ENCODE data around the gene F2R. TPM values are rescaled to one million over a fixed set of nuclear protein-coding genes. Genes with fewer than 3 reads are reported as not detected.

Gene F2R
- total RNA-seq, 1 donor, result 184 TPM

DNA sequence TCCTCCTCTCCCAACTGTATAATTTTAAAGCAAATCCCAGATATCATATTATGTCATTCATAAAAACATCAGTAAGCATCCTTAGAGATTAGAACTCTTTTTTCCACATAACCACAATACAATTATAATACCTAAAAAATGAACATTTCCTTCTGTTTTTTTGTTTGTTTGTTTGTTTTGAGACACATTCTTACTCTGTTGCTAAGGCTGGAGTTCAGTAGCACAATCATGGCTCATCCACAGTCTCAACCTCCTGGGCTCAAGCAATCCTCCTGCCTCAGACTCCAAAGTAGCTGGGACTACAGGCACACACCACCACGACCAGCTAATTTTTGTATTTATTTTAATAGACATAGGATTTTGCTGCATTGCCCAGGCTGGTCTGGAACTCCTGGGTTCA lies 8.0 kb downstream of the F2R start:
- TF ChIP-seq, protein P1, sequence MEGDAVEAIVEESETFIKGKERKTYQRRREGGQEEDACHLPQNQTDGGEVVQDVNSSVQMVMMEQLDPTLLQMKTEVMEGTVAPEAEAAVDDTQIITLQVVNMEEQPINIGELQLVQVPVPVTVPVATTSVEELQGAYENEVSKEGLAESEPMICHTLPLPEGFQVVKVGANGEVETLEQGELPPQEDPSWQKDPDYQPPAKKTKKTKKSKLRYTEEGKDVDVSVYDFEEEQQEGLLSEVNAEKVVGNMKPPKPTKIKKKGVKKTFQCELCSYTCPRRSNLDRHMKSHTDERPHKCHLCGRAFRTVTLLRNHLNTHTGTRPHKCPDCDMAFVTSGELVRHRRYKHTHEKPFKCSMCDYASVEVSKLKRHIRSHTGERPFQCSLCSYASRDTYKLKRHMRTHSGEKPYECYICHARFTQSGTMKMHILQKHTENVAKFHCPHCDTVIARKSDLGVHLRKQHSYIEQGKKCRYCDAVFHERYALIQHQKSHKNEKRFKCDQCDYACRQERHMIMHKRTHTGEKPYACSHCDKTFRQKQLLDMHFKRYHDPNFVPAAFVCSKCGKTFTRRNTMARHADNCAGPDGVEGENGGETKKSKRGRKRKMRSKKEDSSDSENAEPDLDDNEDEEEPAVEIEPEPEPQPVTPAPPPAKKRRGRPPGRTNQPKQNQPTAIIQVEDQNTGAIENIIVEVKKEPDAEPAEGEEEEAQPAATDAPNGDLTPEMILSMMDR (IDR thresholded peaks at IDR 0.05; ENCODE audit: insufficient read depth, low read length), result no peak
- H3K4me3 ChIP-seq (ENCODE audit: low read depth, low read length), result no peak overlapping the region
- DNase-seq (ENCODE audit: low read depth), result no peak

DNA sequence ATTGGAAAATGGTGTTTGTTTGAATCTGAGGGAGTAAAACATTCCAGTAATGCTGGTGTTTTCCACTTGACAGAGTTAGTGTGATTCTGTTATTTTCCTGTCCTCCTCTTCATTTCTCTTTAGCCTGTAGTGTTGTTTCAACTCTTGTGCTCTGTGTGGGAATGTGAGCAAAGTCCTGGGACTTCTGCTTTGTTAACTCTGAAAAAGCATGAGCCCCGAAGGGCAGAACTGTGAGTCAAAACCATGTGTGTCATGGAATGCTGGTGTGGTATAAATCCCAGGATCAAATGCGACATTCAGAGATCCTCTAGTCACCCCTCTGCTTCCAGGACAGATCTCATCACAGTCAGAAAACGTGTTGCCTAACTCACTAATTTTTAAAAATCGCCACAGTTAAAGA lies 8.9 kb downstream of the F2R start:
- peak; percentile 29 for DNase-seq (ENCODE audit: low read depth)
- TF ChIP-seq, protein P1 (IDR thresholded peaks at IDR 0.05; ENCODE audit: insufficient read depth, low read length), result no peak
- no peak overlapping the region for H3K4me3 ChIP-seq (ENCODE audit: low read depth, low read length)

DNA sequence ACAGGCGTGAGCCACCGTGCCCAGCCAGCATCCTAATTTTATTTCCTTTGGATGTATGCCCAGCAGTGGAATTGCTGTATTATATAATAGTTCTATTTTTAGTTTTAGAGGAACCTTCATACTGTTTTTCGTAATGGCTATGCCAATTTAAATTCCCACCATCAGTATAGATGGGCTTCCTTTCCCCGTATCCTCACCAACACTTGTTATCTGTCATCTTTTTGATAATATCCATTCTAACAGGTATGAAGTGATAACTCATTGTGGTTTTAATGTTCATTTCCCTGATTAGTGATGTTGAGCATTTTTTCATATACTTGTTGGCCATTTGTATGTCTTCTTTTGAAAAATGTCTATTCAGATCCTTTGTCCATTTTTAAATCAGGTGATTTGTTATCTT lies 13.0 kb downstream of the F2R start:
- TF ChIP-seq, protein P1 (IDR thresholded peaks at IDR 0.05; ENCODE audit: insufficient read depth, low read length), result no peak
- no peak for DNase-seq (ENCODE audit: low read depth)
- no peak overlapping the region for H3K4me3 ChIP-seq (ENCODE audit: low read depth, low read length)

DNA sequence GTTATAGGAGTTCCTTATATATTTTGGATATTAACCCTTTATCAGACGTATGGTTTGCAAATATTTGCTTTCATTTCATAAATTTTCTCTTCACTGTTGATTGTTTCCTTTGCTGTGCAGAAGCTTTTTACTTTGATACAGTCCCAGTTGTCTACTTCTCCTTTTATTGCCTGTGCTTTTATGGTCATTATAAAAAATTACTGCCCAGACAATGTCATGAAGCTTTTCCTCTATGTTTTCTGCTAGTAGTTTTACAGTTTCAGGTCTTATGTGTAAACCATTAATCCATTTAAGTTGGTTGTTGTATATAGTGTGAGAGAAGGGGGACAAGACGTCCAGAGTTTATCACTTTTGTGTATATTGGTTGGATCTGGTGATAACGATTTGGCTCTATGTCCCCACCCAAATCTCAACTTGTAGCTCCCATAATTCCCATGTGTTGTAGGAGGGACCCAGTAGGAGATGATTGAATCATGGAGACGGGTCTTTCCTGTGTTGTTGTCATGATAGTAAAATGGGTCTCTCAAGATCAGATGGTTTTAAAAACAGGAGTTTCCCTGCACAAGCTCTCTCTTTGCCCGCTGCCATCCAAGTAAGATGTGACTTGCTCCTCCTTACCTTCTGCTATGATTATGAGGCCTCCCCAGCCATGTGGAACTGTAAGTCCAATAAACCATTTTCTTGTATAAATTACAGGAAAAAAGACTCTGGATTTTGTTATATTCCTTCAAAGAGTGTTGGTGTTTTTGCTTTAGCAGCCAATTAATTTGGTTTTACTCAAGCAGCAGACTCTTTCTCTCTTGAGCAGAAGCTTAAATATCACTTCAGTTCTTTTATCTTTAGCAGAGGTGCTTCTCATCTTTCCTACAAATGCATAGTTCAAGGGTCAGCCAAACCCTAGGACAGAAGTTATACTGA lies 13.7 kb downstream of the F2R start:
- H3K4me3 ChIP-seq (ENCODE audit: low read depth, low read length), result no peak overlapping the region
- TF ChIP-seq, protein P1 (IDR thresholded peaks at IDR 0.05; ENCODE audit: insufficient read depth, low read length), result no peak
- no peak for DNase-seq (ENCODE audit: low read depth)

DNA sequence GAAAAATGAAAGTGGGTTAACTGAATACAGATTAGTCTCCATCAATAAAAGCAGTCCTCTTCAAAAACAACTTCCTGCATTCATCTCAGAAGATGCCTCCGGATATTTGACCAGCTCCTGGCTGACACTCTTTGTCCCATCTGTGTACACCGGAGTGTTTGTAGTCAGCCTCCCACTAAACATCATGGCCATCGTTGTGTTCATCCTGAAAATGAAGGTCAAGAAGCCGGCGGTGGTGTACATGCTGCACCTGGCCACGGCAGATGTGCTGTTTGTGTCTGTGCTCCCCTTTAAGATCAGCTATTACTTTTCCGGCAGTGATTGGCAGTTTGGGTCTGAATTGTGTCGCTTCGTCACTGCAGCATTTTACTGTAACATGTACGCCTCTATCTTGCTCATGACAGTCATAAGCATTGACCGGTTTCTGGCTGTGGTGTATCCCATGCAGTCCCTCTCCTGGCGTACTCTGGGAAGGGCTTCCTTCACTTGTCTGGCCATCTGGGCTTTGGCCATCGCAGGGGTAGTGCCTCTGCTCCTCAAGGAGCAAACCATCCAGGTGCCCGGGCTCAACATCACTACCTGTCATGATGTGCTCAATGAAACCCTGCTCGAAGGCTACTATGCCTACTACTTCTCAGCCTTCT lies 16.6 kb downstream of the F2R start:
- TF ChIP-seq, protein P1 (IDR thresholded peaks at IDR 0.05; ENCODE audit: insufficient read depth, low read length), result no peak
- no peak overlapping the region for H3K4me3 ChIP-seq (ENCODE audit: low read depth, low read length)

DNA sequence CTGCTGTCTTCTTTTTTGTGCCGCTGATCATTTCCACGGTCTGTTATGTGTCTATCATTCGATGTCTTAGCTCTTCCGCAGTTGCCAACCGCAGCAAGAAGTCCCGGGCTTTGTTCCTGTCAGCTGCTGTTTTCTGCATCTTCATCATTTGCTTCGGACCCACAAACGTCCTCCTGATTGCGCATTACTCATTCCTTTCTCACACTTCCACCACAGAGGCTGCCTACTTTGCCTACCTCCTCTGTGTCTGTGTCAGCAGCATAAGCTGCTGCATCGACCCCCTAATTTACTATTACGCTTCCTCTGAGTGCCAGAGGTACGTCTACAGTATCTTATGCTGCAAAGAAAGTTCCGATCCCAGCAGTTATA lies 17.1 kb downstream of the F2R start:
- TF ChIP-seq, protein P1 (IDR thresholded peaks at IDR 0.05; ENCODE audit: insufficient read depth, low read length), result no peak
- H3K4me3 ChIP-seq (ENCODE audit: low read depth, low read length), result no peak overlapping the region
- no peak for DNase-seq (ENCODE audit: low read depth)

More for the DNA sequence above, 16.6 kb downstream of the F2R start:
- no peak for DNase-seq (ENCODE audit: low read depth)
